ENCODE data around the gene DMRTB1.
A peak's percentile ranks its signal among the peaks of the same experiment; 100 is the strongest.

The DMRTB1 gene

DNA sequence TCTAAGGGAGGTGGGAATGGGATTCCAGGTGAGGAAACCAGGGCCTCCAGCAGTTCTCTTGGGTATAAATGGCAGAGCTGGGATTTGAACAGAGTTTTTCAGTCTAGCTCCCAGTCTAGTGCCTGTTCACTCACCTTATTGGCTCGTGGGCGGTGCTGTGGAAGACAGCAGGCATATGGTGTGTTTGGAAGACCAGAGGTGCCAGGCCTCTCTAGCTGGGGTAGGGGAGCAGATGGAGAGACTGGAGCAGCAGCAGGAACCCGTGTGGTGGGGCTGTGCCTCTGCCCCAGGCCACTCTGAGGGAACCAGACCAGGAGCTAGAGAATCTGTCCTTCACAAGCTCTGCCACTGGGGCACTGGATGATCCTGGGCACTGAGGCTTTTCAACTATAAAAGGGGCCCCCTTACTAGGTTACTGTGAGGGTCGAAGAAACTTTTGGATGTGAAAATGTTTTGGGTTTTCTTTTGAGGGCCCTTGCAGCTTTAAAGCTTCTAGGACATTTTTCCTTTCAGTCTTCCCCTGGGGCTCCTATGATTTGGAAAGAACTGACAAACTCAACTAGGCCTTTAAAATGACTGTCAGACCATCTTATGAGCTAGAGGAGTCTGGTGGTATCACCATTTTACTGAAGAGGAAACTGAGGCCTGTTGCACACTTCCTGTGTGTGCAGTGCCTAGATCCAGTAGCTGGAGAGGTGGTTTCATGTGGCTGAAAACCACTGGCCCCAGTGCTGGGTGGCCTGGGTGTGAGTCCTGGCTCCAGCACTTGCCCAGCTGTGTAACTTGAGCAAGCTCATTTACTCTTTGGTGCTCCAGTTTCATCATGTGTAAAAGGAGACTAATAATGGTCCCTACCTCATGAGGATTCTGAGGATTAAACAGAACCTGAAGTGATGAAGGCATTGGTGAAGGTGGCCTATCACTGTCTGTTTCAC is 6.1 kb downstream of the DMRTB1 start:
- no peak for DNase-seq

DNA sequence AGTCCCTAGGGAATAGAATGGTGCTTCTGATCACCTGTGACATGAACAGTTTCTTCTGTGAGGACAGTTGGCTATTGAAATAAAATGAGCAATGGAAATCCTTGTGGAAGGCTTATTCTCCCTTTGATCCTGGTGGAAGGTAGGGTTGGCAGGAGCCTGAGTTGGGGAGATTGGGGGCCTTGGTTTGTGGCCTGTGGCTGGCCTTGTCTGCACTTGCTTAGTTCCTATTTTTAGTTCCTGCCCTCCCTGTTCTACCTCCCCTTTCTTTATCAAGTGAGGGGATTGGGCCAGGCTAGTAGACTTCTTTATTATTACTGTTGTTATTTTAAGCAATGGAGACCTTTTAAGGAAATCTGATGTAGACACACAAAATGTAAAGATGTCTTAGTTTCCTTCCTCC is 8.2 kb downstream of the DMRTB1 start:
- DNase-seq: no peak

DNA sequence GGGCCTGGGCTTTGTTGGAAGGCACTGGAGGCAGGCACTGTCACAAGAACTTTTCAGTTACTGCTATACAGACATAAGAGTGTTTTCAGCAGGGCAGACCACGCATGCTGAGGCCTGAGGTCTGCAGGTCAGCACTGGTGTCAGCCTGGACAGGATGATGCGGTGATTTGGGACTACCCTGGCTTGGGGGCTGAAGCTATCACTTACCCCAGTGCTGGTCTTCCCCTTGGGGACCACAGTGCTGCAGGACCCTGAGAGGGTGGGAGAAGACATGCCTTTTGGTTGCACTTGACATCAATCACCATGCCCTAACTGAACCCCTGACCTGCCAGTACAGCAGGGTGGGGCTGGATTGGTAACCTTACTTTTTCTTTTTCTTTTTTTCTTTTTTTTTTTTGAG is 9.2 kb downstream of the DMRTB1 start:
- no peak for DNase-seq

DNA sequence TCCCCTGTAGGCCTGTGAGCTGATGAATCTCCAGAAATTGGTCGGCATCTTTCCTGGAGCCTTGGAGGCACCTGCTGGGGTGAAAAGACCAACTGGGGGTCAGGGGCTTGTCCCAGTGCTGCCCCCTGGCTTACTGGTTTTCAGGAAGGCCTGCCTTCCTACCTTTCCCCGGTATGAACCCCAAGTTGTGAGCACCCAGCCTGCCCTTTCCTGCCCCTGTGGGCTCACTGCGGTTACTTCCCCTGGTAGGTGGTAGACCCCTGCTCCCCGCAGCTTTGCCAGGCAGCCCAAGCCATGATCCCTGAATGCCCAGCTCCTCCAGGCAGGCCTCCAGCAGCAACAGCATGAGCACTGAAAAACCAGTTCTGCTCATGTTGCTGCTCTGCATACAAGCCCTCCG is 10.2 kb downstream of the DMRTB1 start:
- no peak for DNase-seq

DNA sequence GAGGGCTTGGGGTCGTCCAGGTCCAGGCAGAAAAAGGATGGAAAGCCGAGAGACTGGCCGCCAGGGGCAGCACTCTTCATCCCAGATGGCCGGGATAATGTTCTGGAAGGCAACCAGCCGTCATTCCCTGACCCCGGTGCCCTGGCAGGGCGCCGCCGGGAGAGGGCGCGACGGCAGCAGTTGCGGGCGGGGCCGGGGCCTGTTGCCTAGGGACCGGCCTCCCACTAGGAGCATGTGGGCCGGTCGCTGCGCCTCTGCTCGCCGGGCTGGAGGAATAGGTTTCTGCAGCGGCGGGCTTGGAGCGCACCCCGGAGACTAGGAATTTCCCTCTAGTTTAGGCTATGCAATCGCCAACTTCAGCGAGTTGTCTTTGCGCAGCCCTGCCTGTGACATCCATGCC is 11.0 kb downstream of the DMRTB1 start:
- peak; percentile 49 for DNase-seq

DNA sequence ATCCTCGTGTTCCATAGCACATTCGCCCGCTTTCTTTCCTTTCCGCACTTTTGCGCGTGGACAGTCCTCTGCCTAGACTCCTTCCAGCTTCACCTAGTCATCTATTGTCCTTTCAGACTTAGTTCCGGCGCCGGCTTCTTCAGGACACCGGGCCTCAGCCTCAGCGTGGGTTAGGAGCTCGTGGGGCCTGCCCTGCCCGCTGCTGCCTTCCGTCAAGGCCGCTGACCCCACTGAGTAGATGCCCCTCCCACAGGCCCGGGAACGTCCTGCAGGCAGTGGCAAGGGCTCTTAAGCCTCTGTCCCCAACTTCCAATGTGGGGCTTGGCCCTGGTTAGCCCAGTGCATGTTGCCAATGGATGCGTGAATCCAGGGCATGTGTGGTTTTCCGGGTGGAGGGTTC is 11.4 kb downstream of the DMRTB1 start:
- no peak for DNase-seq

DNA sequence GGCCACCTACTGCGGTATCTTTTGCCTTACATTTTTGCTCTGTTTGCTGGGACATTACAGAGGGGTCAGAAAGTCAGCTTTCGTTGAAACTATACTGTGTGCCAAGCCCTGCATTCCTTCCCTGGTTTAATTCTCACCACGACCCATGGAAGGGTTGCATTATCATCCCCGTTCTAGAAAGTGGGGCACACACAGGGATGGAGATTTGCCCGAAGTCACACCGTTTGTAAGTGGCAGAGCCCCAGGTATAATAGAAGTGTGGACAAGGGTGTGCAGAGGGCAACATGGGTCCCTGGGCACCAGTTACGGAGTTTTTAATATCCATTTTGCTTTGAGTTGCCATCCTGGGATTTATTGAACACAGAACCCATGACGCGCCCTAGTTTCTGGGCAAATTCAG is 11.8 kb downstream of the DMRTB1 start:
- no peak for DNase-seq

DNA sequence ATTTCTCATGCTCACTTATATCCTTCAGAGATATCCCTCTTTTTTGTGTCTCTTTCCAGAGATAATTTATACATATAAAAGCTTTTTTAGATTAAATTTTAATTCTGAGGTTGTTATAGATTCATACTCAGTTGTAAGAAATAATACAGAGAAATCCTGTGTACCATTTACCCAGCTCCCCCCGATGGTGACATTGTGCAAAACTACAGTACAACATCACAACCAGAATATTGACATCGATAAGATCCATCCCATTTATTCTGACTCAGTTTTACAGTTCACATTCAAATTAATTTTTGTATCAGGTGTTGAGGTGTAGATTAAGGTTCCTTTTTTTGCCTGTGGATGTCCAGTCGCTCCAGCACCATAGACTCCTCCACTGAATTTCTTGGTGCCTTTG is 14.3 kb downstream of the DMRTB1 start:
- no peak for DNase-seq

DNA sequence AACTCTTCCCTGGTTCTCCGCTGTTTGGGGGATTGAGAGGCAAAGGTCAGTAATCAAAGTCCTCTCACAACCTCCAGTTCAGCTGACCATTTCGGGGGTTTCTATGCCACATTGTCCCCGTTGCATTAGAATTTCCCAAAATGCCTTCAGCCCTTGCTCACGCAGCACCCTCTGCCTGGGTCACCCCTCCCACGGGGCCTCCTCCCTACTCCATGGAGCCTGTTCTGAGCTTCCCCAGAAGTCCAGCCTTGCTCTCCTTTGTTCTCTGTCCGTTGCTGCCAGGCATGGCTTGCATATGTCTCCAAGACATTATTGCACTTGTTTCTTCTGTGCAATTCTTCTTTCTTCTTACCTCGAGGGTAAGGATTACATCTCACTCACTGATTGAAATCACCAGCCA is 16.5 kb downstream of the DMRTB1 start:
- no peak for DNase-seq

DNA sequence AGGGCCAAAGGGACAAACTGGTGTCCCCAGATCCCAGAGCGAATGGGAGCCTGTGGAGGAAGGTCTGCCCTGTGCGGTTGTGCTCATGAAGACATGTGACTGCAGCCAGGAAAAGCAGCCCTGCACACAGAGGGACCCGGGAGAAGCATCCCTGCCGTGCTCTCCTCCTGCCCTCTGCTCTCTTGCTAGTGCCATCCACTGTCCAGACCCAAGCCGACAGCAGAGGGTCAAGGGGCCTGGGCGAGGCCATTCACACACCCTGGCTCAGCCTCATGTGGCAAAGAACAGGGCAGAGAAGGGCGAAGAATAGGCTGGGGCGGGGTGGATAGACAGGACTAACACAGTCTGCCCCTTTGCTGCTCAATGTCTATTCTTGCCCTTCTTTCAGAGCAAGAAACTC is 17.4 kb downstream of the DMRTB1 start:
- DNase-seq: no peak

DNA sequence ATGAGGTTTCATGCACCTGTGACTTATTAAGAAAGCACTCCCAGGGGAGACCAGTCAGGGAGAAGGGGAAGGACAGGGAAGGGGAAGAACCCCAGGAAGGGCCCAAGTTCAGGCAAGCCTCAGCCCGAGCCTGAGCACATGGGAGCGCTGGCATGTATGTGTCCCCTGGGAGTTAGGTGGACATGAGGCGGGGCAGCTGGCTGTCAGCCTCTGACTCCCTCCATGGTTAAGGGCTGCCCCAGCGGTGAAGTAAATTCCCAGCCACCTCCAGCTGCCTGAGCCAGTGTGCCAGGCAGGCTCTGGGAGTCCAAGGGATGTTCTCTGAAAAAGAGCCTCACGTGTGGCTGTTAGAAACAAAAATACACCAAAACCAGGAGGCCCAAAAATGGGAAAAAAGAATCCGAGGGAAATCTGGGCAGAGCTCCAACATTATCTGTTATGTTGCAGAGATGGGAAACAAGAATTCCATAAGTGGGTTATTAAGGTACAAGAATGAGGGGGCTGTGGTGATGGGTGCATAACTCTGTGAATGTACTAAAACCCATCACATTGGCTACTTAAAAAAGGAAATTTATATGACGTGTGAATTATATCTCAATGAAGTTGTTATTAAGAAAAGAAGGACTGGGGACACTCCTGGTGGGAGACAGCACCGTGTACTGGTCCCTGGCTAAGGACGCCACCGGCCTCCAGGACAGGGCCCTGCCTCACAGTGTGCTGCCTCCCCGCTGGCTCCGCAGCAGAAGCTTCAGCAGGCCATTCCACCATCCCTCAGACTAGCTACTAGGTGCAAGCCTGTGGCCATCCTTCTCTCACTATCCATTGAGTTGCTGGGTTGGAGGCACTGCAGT is 18.7 kb downstream of the DMRTB1 start:
- DNase-seq: no peak

DNA sequence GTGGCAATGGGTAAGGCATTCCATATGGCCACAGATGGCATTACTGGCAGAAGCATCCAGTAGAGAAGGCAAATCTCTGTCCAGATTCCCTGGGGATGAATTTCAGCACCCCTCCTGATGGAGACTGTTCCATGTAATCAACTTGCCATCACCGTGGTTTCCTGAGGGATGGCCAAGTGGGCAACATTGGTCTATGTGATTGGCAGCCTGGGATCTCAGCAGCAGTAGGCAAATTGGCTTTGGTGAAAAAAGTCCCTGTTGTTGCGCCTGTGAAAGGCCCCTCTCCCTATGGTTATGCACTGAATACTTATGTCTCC is 19.3 kb downstream of the DMRTB1 start:
- DNase-seq: no peak

DNA sequence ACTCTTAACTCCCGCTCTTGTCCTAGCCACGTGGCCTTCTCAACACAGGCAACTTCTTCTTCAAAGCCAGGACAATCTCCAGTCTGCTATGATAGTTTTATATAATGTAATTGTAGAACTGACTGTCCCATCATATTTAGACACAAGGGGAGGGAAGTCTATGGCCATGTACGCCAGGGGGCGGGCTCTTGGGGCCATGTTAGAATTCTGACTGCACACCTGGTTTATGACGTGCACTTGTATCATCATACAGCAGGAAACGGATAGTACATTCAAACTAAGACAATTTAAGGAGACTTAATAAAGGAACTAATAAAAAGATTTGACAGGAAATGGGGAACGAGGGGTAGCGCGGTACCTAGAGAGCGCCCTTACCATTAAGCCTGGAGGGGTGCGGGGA is 21.5 kb downstream of the DMRTB1 start:
- DNase-seq: no peak

DNA sequence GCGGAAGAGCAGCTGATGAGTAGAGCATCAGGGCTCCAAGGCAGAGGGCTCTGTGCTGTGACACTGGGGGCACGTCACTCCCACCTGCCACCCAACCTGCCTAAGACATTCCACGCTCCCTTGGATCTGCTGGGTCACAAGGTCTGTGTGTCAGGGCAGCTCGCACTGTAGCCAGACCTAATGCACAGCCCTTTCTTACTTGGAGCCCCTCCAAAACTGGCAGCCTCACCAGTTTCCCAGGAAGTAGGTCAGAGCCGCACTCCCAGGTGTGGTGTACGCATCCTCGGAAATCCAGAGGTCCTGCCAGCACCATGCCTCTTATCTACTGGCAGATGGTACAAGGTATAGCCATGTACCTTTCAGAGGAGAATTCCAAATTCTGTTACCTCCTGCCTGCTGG is 22.3 kb downstream of the DMRTB1 start:
- no peak for DNase-seq

DNA sequence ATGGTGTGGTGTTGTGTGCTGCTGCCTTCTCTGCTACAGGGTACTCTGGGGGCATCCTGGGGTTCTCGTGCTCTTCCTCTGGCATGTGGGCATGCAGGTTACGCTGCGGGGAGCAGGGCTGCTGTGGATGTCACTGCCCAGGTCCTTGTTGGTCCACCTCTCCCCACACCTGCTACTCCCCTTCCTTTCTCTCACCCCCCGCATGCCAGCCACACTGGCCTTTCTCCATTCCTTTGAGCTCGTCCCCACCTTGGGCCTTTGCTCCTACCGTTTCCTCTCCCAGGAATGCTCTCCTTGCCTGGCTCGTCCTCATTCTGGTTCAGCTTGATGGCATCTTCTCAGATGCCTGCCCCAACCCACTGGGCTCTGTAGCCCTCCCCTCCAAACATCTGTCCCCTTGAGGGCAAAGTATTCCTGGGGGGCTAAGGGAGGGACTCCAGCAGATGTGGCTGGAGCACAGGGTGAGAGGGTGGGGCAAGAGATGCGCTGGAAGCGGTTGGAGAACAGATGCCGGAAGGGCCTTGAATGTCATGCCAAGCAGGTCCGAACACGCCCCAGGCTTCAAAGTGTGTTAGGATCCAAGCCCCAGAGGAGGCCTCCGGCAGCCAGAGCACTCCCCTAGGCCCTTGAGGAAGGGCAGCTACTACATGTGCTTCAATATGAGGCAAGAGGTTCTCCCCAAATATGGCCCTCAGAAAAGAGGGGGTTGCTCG is 23.4 kb downstream of the DMRTB1 start:
- no peak for DNase-seq

DNA sequence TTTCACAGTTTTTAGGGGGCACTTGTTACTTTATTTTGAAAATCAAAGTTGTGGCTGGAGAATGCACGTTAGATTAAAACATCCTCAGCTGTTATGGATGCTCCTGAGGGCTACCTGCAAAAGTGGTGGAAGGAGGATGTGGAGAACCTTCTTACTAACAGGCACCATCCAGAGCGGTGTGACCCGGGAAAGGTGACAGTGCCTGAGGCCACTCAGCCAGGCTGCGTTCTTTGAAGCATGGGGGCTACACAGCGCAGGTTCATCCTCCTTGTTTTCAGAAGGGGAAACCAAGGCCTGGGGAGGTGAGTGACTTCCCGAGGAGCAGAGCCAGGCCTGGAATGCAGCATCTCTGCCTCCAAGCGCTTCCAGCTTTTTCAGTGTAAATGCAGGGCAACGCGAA is 24.0 kb downstream of the DMRTB1 start:
- DNase-seq: no peak

DNA sequence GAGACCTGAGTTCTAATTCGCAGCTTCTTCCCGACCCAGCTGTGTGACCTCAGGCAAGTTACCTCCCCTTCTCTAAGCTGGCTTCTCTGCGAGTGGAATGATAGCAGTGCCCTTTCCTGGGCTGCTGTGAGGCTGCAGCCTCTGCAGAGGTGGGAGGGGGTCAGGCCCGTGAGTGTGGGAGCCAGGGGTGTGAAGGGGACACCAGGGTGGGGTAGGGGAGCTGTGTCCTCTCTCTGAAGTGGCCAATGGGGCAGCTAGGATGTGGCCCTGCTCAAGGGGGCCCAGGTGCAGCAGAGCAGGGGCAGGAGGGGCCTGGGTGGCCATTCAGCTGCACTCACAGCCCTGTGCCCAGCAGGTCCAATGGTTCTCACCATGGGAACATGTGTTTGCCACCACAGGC is 24.5 kb downstream of the DMRTB1 start:
- DNase-seq: no peak

DNA sequence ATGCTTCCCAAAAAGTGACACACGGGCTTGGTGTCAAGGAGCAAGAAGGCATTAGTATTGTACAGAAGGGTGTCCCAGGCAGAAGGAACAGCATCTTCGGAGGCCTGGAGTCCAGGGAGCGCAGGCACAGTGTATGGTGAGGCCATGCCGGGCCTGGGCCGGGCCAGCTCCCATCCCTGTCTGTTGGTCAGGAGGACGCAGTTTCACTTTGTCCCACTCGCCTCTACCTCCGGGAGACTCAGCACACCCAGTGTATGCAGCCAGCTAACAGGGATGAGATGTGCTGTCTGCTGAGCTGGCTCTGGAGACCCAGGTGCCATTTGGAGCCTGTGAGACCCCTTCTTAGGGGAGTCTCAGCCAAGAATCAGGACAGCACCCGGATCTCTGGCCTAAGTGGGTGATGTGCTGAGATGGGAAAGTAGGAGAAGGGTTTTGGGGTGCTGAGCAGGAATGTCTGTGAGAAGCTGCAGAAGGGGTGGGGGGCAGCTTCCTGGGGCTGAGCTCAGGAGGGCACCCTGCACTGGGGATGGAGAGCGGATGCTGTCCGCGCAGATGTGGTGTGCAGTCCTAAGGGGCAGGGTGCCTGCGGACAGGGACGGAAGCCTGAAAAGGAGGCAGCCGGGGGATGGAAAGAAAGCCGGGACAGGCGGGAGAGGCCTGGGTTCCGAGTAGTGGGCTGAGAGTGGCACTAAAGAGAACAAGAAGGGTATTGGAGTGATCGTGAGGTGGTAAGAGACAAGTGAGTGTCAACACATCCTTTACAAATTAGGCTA is 25.7 kb downstream of the DMRTB1 start:
- DNase-seq: no peak

DNA sequence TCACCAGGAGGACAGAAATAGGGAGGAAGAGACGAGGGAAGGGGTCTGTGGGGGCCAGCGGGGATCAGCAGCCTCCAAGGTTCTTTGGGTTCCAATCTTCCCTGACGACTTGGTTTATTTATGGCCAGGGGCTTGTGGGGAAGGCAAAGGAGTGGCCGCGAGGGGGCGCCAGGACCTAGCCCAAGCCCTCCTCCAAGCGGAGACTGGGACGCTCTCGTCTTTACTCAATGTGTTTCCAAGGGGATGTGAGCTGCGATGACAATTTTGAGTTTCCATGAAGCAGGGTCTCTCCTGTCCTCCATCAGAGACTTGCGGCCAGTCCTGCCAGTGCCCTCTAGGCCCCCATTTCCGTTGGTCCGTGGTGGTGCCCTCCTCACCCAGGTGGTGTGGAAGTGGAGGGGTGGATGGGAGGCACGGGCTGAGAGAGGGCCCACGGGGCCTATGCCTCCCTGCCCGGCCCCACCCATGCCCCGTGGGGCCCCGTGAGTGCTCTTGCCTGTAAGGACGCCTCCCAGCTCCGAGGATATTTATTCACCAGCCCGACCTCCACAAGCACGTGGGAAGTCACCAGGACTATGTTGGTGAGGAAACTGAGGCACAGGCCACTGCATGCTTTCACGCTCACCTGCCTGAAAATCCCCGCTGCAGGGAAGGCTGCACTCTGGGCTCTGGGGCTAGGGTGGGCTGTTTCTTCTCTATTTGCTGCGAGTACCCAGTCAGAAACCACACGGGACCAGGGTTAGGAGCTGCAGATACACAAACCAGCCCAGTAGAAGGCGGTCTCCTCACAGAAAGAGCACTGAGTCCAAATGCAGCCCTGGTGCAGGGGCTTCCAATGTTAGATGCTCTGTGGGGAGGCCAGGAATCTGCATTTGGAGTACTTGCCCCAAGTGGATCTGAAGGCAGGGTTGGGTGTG is 26.5 kb downstream of the DMRTB1 start:
- peak; percentile 48 for DNase-seq

DNA sequence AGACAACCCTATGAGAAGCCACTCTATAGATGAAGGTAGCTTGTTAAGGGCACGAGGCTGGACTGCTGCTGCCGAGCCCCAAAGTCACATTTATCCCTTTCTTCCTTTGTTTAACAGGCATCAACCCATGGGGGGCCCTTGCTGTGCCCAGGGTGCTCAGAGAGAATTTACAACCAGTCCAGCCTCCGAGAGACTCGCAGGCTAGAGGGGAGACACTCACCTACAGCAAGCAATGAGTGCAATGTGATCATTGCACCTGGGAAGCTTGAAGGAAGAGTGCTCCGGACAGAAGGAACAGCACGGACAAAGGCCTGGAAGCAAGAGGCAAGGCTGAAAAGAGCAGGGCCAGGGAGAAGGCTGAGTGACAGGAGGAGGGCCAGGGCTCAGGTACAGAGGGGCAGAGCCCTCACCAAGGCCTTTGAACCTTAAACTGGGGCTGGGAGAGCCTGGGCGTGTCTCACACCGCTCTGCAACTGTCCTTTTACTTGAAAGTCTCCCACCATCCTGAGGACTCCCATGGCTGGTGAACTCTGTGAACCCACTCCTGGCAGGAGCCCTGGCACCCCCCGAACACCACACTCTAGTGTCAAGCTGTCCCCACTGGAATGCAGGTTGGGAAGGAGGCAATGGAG is 27.3 kb downstream of the DMRTB1 start:
- DNase-seq: no peak

DNA sequence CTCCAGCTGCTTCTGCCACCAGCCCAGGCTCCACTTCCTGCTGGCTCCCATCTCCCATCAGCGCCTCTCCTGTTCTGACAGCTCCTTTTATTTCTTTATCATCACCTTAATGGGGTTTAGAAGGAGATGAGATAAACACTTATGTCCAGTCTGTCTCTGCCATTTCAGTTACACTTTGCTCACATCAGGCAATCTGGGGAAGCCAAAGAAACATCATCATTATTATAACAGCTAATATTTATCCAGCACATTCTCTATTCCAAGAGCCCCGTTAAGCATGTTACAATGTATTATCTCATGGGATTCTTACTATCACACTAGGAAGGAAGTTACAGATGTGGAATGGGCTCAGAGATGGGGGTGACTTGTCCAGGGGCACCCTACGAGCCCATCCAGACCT is 31.2 kb downstream of the DMRTB1 start:
- no peak for DNase-seq

Data from GOT3 (cell line).